ENCODE results near the gene SP1.

The SP1 gene

GRCh38 chr12:53452159-53453077 lies 72.4 kb downstream of the SP1 start:
- no peak for DNase-seq

GRCh38 chr12:53453953-53454640 lies 74.1 kb downstream of the SP1 start:
- no peak for DNase-seq

DNA sequence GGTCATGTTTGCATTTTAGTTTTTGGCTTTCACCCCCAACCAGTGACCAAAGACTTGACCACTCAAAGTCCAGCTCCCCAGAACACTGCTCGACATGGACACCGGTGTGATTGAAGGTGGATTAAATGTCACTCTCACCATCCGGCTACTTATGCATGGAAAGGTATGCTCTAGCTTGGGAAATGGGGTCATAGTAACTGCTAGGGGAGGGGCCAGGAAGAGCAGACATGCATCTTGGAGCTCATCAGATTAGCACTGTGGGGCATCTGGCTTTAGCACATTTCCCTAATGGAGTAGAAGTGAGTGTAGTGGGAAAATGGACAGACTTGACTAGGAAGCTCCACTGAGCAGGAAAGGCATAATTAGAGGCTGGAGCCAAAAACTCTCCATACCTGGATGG lies 74.7 kb downstream of the SP1 start:
- no peak for DNase-seq

- DNase-seq = no peak
Measured at GRCh38 chr12:53456654-53457366, 76.8 kb downstream of the SP1 start.

DNA sequence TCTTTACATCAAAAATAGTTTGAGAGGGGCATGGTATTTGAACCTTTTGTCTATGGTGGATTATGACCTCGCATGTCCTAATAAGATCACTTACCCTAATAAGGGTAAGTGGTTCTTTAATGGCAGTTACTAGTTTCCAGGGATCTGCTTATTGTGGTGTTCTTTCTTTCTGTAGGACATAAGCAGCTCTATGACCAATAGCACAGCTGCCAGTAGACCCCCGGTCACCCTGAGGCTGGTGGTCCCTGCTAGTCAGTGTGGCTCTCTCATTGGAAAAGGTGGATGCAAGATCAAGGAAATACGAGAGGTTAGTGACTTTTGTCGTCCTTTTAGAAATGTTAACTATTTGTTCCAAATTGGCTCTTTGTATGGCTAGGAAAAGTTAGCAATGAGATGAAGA lies 79.1 kb downstream of the SP1 start:
- no peak for DNase-seq

DNA sequence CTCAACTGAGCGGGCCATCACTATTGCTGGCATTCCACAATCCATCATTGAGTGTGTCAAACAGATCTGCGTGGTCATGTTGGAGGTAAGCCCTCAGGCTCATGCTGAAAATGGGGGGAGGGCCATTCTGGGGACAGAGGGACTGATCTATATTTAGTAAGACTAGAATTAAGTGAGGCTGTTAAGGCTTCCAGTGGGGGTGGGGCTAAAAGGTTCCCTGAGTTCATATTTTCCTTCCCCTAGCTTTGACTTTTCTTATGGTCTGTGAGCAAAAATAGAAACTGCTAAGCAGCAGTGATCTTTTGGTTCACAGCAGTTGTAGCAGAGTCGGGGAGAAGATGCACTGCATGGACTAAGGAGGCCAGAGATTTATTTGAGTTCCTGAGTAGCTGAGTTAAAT lies 81.1 kb downstream of the SP1 start:
- no peak for DNase-seq

DNA sequence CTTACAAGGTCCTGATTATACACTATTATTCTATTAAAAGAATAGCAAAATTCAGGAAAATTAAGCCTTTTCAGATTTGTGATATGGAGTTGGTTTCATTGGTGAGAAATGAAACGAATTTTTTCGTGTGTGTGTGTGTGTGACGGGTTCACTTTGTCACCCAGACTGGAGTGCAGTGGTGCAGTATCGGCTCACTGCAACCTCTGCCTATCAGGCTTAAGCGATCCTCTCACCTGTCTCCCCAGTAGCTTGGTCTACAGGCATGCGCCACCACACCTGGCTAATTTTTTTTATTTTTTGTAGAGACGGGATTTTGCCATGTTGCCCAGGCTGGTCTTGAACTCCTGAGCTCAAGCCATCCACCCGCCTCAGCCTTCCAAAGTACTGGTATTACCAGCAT lies 81.6 kb downstream of the SP1 start:
- no peak for DNase-seq

GRCh38 chr12:53462935-53463334 lies 83.0 kb downstream of the SP1 start:
- no peak for DNase-seq

DNA sequence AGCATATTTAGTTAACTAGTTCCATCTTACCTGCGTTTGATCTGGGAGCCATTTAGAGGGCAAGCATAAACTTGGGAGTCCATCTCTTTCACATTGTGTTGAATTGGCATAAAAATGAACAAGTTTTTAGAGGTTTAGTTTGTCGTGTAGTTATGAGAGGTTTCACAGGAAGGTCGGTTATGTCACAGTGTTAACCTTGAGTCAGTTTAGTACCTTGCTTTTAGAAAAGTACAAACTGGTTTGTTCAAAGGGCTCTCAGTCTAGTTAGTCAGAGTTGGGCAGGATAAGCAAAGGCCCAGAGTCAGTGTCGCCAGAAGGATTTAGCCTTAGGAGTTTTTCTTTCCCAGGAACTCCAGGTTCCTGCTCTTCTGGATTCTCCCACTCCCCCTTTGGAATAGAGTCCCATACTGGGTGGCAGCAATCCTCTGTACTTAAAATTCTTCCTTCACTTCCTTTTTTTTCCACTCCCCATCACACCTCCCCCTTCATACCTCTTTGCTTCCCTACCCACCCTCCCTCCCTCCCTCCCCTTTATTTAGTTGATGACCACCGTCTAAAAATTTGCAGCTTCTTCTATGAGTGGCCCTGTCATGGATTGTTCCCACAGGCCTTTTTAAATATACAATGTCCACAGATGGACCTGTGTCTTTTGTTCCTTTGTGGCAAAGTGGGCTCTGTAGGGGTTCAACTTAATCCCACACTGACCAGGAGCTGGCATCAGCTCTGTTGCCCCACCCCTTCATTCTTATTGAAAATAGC lies 84.0 kb downstream of the SP1 start:
- DNase-seq = no peak

- DNase-seq = no peak
Measured at GRCh38 chr12:53464685-53465418, 84.9 kb downstream of the SP1 start.

DNA sequence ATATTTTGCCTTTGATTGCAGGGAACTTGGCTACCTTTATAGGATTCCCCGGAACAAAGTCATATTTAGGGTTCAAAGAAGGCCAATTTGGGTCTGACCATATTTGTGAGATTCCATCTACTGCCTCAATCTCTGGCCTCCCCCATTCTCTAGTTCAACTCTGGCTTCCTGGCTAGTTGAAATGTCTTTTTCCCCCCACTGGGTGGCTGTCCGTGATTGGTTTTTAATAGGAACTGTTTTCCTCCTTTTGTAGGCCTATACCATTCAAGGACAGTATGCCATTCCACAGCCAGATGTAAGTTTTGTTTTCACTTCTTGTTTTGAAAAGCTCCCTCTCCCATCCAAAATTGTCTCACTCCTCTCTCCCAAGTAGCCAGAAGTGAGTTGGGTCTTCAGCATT lies 85.7 kb downstream of the SP1 start:
- DNase-seq = no peak

All from NCI-H1048 (cell line).